ENCODE data around the gene PRADC1. TPM values are rescaled to one million over a fixed set of nuclear protein-coding genes. Genes with fewer than 3 reads are reported as not detected.

Gene PRADC1
- total and polyA plus RNA-seq, 2 donors (not counting 3 experiments of a cell fraction or from before 2014, with no cell fraction given) = 19.6 to 32.7 TPM

- intact Hi-C loops (cut with micrococcal nuclease) (no loop called here), dilution Hi-C loops (cut with MboI; ENCODE audit: extremely low pct_ligation_motif_present, low sequenced_read_pairs) (no loop called here)
- Histone ChIP-seq H3K79me2 (ENCODE audit: control insufficient read depth, insufficient read depth, low read length) (no peaks in the 10 kb centered on the region), H3K4me3 (replicated peaks in 1 of 3; ENCODE audit: insufficient read depth in 1 of 3, low read depth in 1 of 3, low read length in 3 of 3) (no peak overlapping the region), H3K4me1 (ENCODE audit: control insufficient read depth, extremely low read depth, insufficient read depth, low read length) (no peaks in the 10 kb centered on the region), H3K9me3 (replicated peaks; ENCODE audit: control insufficient read depth, insufficient read depth, low read length) (no peaks in the 10 kb centered on the region), H3K36me3 (ENCODE audit: control insufficient read depth in 2 of 2, extremely low read depth in 1 of 2, insufficient read depth in 2 of 2, low read length in 2 of 2) (no peaks in the 10 kb centered on the region), H3K4me2 (ENCODE audit: insufficient read depth, low read length) (no peak overlapping the region), H2AFZ (ENCODE audit: low read depth, low read length) (no peak overlapping the region), H3K9ac (replicated peaks; ENCODE audit: extremely low read depth, insufficient read depth, low read length) (no peak overlapping the region), H3K27ac (ENCODE audit: insufficient read depth, low read depth, low read length) (no peak overlapping the region), H3K9me1 (replicated peaks; ENCODE audit: control insufficient read depth, extremely low read depth, insufficient read depth, low read length) (no peaks in the 10 kb centered on the region), H3K27me3 (ENCODE audit: control insufficient read depth in 2 of 2, insufficient read depth in 2 of 2, low read length in 2 of 2) (peaks cover 37 to 42% of the 10 kb centered on the region in 2 experiments), H4K20me1 (replicated peaks; ENCODE audit: control insufficient read depth, extremely low read depth, insufficient read depth, low read length) (no peaks in the 10 kb centered on the region)
- CTCF ChIA-PET = no interaction called here
- DNase-seq (ENCODE audit: low read depth, low spot score) = no peak
- no peak for FAIRE-seq
- POLR2A ChIA-PET = no interaction called here
- BruUV-seq (replicated peaks) = no TSS peak
- TF ChIP-seq EZH2 (IDR thresholded peaks at IDR 0.05; ENCODE audit: borderline replicate concordance, low read depth, low read length, severe bottlenecking) (no peak), POLR2AphosphoS5 (IDR thresholded peaks at IDR 0.05; ENCODE audit: insufficient read depth, low read depth, low read length) (no peak), JUN (IDR thresholded peaks at IDR 0.05; ENCODE audit: borderline replicate concordance, insufficient read depth, insufficient read length, low read depth) (no peak), POLR2A (IDR thresholded peaks at IDR 0.05; ENCODE audit: low read depth, low read length) (no peak), FOS (IDR thresholded peaks at IDR 0.05; ENCODE audit: borderline replicate concordance, insufficient read depth, low read length) (no peak), CTCF (IDR thresholded peaks at IDR 0.05; ENCODE audit: extremely low read depth in 1 of 2, insufficient read depth in 1 of 2, low read depth in 1 of 2, low read length in 2 of 2) (no peak), MYC (IDR thresholded peaks at IDR 0.05; ENCODE audit: low read depth, low read length) (no peak), MAX (IDR thresholded peaks at IDR 0.05; ENCODE audit: insufficient read depth, insufficient read length) (no peak)
These were observed 33.2 kb upstream of the PRADC1 start for GRCh38 chr2:73266061-73266901.
